Thoracic aorta (tissue), 2 donors: ENCODE measurements around the gene PRKG2. TPM values are rescaled to one million over a fixed set of nuclear protein-coding genes. Genes with fewer than 3 reads are reported as not detected.

Experiments
- ATAC-seq: fragments of 150-250 bp; one replicate; pipeline ENCODE4 v1.8.0; 2017; ENCODE audit warnings: low read depth; ENCODE audit not compliant: insufficient number of reproducible peaks, low FRiP score
- DNase-seq: peaks from one replicate; pipeline ENCODE4 v3.0.0-alpha.2; 2020; ENCODE audit warnings: low spot score
- H3K27ac ChIP-seq, 2 donors: fragments of 200-600 bp; sonication (generic); 1 replicate in 1 of 2; 2 replicates in 1 of 2; pipeline ENCODE4 v1.5.1; 2016; ENCODE audit warnings: mild to moderate bottlenecking in 2 of 2, moderate library complexity in 2 of 2
- H3K27me3 ChIP-seq: fragments of 200-600 bp; sonication (generic); replicated peaks from 2 replicates; pipeline ENCODE4 v1.6.0; 2016; ENCODE audit warnings: mild to moderate bottlenecking; ENCODE audit not compliant: insufficient read depth
- H3K36me3 ChIP-seq: fragments of 200-600 bp; sonication (generic); one replicate; pipeline ENCODE4 v1.5.1; 2016
- H3K4me1 ChIP-seq, 2 donors: fragments of 200-600 bp; sonication (generic); 1 replicate in 1 of 2; 2 replicates in 1 of 2; pipeline versions ENCODE4 v1.5.1 to v1.6.0; 2016; ENCODE audit warnings: low read depth in 2 of 2, mild to moderate bottlenecking in 1 of 2; ENCODE audit not compliant: control insufficient read depth in 1 of 2
- H3K4me3 ChIP-seq: fragments of 200-600 bp; sonication (generic); 2 replicates; pipeline ENCODE4 v1.5.1; 2016; ENCODE audit warnings: mild to moderate bottlenecking
- H3K9me3 ChIP-seq: fragments of 200-600 bp; sonication (generic); 2 replicates; pipeline ENCODE4 v1.5.1; 2016
- CTCF ChIP-seq: fragments of 200-600 bp; sonication (generic); IDR thresholded peaks from one replicate; pipeline ENCODE4 v1.5.1; 2019; ENCODE audit warnings: antibody characterized with exemption
- total RNA-seq, 2 donors: library from RNA; depleted of rRNA; stranded (reverse); fragments of >200 nt; gene quantifications; one replicate each; pipeline versions ENCODE4 v1.1.0 to v1.2.3, GENCODE V29; 2016

The PRKG2 gene
- total RNA-seq, 2 donors from 2014 or later: 0.14 TPM; not detected in 1

DNA sequence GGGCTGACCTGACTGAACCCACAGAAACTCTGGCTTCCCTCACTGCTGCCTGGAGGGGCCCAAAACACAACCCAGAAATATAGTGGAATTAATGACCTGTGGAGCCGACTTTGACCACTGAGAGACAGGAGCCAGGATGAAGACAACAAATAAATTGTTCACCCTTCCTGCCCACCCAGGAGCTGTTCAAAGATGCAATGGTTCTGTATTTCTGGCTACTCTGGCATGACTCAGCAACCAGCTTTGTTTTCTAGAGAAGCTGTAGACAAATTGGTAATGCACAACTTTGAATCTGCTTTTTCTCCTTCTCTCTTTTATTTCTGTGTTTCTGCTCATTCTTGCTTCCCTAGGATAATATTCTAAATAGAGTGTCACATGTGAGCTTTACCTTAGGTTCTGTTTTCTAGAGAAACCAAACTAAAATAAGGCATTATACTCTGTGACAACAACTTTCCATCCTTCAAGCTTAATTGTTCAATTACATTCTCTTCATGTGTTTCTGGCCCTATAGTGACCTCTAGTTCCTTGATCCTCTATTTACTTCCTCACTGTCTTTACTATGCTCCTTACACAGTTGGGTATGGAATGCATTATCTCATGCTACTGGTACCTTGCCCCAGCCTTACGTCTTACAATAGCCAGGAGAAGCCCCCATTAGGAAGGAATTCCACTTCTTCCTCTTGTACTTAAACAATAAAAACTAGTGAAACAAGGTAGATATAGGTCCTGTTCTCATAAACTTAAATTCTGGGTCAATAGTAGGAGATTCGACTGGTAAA is 6.5 kb upstream of the PRKG2 start:
- H3K27ac ChIP-seq: no peak overlapping the region
- ATAC-seq: no peak
- no peaks in the 10 kb centered on the region for H3K36me3 ChIP-seq
- no peaks in the 10 kb centered on the region for H3K27me3 ChIP-seq
- no peaks in the 10 kb centered on the region for H3K4me1 ChIP-seq
- H3K4me3 ChIP-seq: no peak overlapping the region
- H3K9me3 ChIP-seq: no peaks in the 10 kb centered on the region
- DNase-seq: no peak
- TF ChIP-seq CTCF: no peak

- ATAC-seq (no peak), DNase-seq (no peak)
- no peak overlapping the region for H3K4me3 ChIP-seq
- H3K36me3 ChIP-seq: no peaks in the 10 kb centered on the region
- no peaks in the 10 kb centered on the region for H3K9me3 ChIP-seq
- no peaks in the 10 kb centered on the region for H3K27me3 ChIP-seq
- TF ChIP-seq CTCF: no peak
- no peaks in the 10 kb centered on the region for H3K4me1 ChIP-seq
- no peak overlapping the region for H3K27ac ChIP-seq
These were observed 5.2 kb upstream of the PRKG2 start for GRCh38 chr4:81220271-81220670.

DNA sequence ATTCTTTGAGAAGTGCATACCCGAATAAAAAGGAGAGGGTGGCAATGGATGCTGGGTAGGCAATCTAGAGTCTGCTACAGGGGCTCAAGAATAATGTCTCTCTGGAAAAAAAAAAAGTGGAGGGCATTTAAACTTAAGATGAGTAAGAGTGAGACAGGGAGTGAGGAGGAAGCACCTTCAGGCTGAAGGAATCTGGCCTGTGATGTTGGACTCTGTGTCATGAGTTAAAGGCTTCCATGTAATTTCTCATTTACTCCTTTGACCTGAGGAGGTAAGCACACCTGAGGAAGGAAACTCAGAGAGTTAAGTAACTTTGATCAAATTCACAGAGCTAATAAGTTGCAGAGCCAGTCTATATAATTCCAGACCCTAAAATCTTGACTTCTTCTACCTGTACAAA is 3.2 kb upstream of the PRKG2 start:
- DNase-seq: no peak
- no peaks in the 10 kb centered on the region for H3K36me3 ChIP-seq
- peaks cover 0 to 14% of the 10 kb centered on the region in 2 donors for H3K4me1 ChIP-seq
- H3K27ac ChIP-seq: no peak overlapping the region
- no peaks in the 10 kb centered on the region for H3K27me3 ChIP-seq
- ATAC-seq: no peak
- H3K9me3 ChIP-seq: no peaks in the 10 kb centered on the region
- H3K4me3 ChIP-seq: no peak overlapping the region
- no peak for TF ChIP-seq CTCF

DNA sequence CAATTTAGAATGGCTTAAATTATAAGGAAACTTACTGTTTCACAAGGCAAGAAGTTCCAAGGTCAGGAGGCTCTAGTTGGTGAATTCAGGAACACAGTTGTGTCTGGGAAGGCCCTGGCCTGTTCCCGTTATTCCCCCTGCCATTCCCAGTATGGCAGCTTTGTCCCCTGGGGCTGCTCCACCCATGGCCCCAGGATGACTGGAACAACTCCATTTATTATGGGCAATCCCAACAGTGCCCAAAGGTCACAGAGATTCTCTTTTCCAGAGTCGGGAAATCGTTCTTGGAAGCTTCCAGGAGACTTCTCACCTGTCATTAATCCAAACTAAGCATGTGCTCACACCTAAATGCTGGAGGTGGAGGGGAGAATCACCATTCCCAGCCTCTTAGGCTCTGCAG is 2.8 kb upstream of the PRKG2 start:
- H3K27me3 ChIP-seq: no peaks in the 10 kb centered on the region
- no peaks in the 10 kb centered on the region for H3K9me3 ChIP-seq
- DNase-seq: no peak
- ATAC-seq: no peak
- H3K27ac ChIP-seq: no peak overlapping the region
- H3K4me1 ChIP-seq: peaks cover 0 to 14% of the 10 kb centered on the region in 2 donors
- no peak overlapping the region for H3K4me3 ChIP-seq
- no peaks in the 10 kb centered on the region for H3K36me3 ChIP-seq
- TF ChIP-seq CTCF: no peak

- no peaks in the 10 kb centered on the region for H3K9me3 ChIP-seq
- no peak overlapping the region for H3K4me3 ChIP-seq
- no peak for TF ChIP-seq CTCF
- no peaks in the 10 kb centered on the region for H3K27me3 ChIP-seq
- no peak for DNase-seq
- peaks cover 0 to 14% of the 10 kb centered on the region in 2 donors for H3K4me1 ChIP-seq
- no peaks in the 10 kb centered on the region for H3K36me3 ChIP-seq
- no peak overlapping the region for H3K27ac ChIP-seq
- no peak for ATAC-seq
These were observed 909 bp upstream of the PRKG2 start for GRCh38 chr4:81215931-81216330.
